ENCODE results near the gene DENR. TPM values are rescaled to one million over a fixed set of nuclear protein-coding genes. Genes with fewer than 3 reads are reported as not detected.

DENR gene
- total RNA-seq, 1 experiment from 2014 or later: 30.8 TPM

DNA sequence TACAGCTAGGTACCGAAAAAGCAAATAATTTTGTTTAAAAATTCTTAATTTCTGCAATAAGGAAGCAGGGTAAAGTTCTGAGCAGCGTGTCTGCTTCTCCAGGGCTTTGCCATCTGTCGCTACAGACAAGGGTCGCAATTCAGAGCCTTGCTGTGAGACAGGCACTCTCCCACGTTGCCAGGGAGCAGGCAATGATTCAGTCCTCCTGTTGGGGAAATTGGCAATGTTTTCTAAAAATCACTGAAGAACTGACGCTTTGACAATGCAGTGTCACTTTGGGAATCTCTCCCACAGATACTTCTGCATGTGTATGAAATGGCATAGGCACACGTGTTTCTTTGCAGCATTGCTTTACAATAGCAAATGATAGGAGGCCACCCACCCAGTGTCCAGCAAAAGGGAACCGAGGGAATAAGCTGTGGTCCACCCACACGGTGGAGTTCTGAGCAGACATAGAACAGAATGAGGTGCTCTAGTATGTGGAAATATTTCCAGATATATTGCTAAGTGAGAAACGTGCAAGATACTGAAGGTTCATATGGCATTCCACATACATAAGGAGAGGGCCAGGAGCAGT lies 66.7 kb downstream of the DENR start:
- no peak for DNase-seq (ENCODE audit: low spot score)

- no peak for DNase-seq (ENCODE audit: low spot score)
Measured at GRCh38 chr12:122820138-122820537, 67.5 kb downstream of the DENR start.

Small RNA genes lying within 50 kb of the gene (small RNA-seq; reads per million reads assigned to genes)
- gene AC026333.2 (not detected), gene RF00019 (not detected)

Other genes with a start within 250 kb of the DENR start
- 42.1 and 48.0 TPM in 2 replicates for gene RSRC2, start 225.9 kb upstream of the DENR start, total RNA-seq (2014; rRNA removed; shearing (Covaris generic))
- 26.7 and 38.8 TPM in 2 replicates for gene KNTC1, start 225.6 kb upstream of the DENR start, total RNA-seq (2014; rRNA removed; shearing (Covaris generic))
- gene HCAR2, start 49.5 kb upstream of the DENR start, total RNA-seq (2014; rRNA removed; shearing (Covaris generic)): 0.56 and 1.1 TPM in 2 replicates
- gene HCAR3, start 36.0 kb upstream of the DENR start, total RNA-seq (2014; rRNA removed; shearing (Covaris generic)): 0.73 and 1.3 TPM in 2 replicates
- 31.8 and 38.4 TPM in 2 replicates for gene HCAR1, start 22.0 kb upstream of the DENR start, total RNA-seq (2014; rRNA removed; shearing (Covaris generic))
- gene CCDC62, start 21.7 kb downstream of the DENR start, total RNA-seq (2014; rRNA removed; shearing (Covaris generic)): 0.05 TPM in 1 of 2 replicates, not detected in the other
- gene HIP1R, start 82.6 kb downstream of the DENR start, total RNA-seq (2014; rRNA removed; shearing (Covaris generic)): 109 and 131 TPM in 2 replicates
- gene VPS37B, start 143.3 kb downstream of the DENR start, total RNA-seq (2014; rRNA removed; shearing (Covaris generic)): 103 and 111 TPM in 2 replicates
- 7.3 and 10.2 TPM in 2 replicates for gene ABCB9, start 213.6 kb downstream of the DENR start, total RNA-seq (2014; rRNA removed; shearing (Covaris generic))
- gene OGFOD2, start 222.4 kb downstream of the DENR start, total RNA-seq (2014; rRNA removed; shearing (Covaris generic)): 40.5 and 52.0 TPM in 2 replicates
- 184 and 228 TPM in 2 replicates for gene ARL6IP4, start 227.9 kb downstream of the DENR start, total RNA-seq (2014; rRNA removed; shearing (Covaris generic))

Data from HT-29 (cell line).